Lung (tissue), 12 donors: ENCODE results near the gene PCDH19. TPM values are rescaled to one million over a fixed set of nuclear protein-coding genes. Genes with fewer than 3 reads are reported as not detected.

Source experiments
- ATAC-seq: fragments of 200-7000 bp; cut with Tn5 transposase; one replicate; pipeline ENCODE4 v1.9.1; 2020; ENCODE audit warnings: moderate number of reproducible peaks; ENCODE audit not compliant: insufficient read depth, low FRiP score
- DNase-seq, 3 donors: peaks; one replicate each; pipeline ENCODE4 v3.0.0-alpha.2; 2013 to 2017
- H3K27ac ChIP-seq, 2 donors: one replicate each; pipeline ENCODE4 v1.5.1; 2013; ENCODE audit warnings: mild to moderate bottlenecking in 2 of 2, moderate library complexity in 2 of 2, control low read depth in 1 of 2, inconsistent platforms in 1 of 2, low read depth in 1 of 2, low read length in 1 of 2
- H3K27me3 ChIP-seq, 3 donors: one replicate each; pipeline ENCODE4 v1.5.1; 2013; ENCODE audit warnings: low read length in 2 of 3; ENCODE audit not compliant: control insufficient read depth in 3 of 3, insufficient read depth in 3 of 3
- H3K36me3 ChIP-seq, 4 donors: one replicate each; pipeline ENCODE4 v1.5.1; 2013; ENCODE audit warnings: low read length in 4 of 4, mild to moderate bottlenecking in 1 of 4, moderate library complexity in 1 of 4; ENCODE audit not compliant: control insufficient read depth in 4 of 4, insufficient read depth in 4 of 4
- H3K4me1 ChIP-seq, 5 donors: one replicate each; pipeline ENCODE4 v1.5.1; 2013; ENCODE audit warnings: low read length in 5 of 5, mild to moderate bottlenecking in 2 of 5, moderate library complexity in 1 of 5; ENCODE audit not compliant: control insufficient read depth in 5 of 5, insufficient read depth in 5 of 5
- H3K4me3 ChIP-seq: one replicate; pipeline ENCODE4 v1.5.1; 2013; ENCODE audit warnings: mild to moderate bottlenecking, control low read depth, moderate library complexity
- H3K9ac ChIP-seq, 2 donors: one replicate each; pipeline ENCODE4 v1.5.1; 2013; ENCODE audit warnings: low read length in 2 of 2, control low read depth in 1 of 2; ENCODE audit not compliant: insufficient read depth in 1 of 2
- H3K9me3 ChIP-seq, 4 donors: one replicate each; pipeline ENCODE4 v1.5.1; 2013; ENCODE audit warnings: low read length in 3 of 4, mild to moderate bottlenecking in 1 of 4, moderate library complexity in 1 of 4; ENCODE audit not compliant: control insufficient read depth in 4 of 4, insufficient read depth in 3 of 4
- WGBS, 2 donors: extraction: QIAGEN DNeasy Blood & Tissue Kit; methylation state at CpG; one replicate each; pipeline ENCODE4 v1.1.7; 2013; 5-methylcytosine and 5-hydroxymethylcytosine counted together
- polyA plus RNA-seq, 2 donors: library from polyadenylated mRNA; stranded (reverse); fragments of 200-250 nt; gene quantifications; one replicate each; pipeline ENCODE4 v1.2.1, GENCODE V29; 2013
- total RNA-seq, 2 donors: library from RNA; depleted of rRNA in 1 of 2; stranded (reverse); fragments of >200 nt in 1 of 2; gene quantifications; one replicate each; pipeline ENCODE4 v1.2.1, GENCODE V29; 2014 to 2021
- TF ChIP-seq, protein P1 (sequence below): IDR thresholded peaks from 2 replicates; pipeline ENCODE4 v1.5.1; 2012; ENCODE audit warnings: mild to moderate bottlenecking; ENCODE audit errors: control extremely low read depth, extremely low read depth
- donor health status: control.
- donor health status: control.
- donor health status: Bipolar disorder and iron deficiency.
- donor health status: healthy.
- donor health status: DM: yes; HTN: yes; CAD: no.

PCDH19 gene
- total and polyA plus RNA-seq, 4 donors, result 0.01 to 0.97 (median 0.19) TPM

DNA sequence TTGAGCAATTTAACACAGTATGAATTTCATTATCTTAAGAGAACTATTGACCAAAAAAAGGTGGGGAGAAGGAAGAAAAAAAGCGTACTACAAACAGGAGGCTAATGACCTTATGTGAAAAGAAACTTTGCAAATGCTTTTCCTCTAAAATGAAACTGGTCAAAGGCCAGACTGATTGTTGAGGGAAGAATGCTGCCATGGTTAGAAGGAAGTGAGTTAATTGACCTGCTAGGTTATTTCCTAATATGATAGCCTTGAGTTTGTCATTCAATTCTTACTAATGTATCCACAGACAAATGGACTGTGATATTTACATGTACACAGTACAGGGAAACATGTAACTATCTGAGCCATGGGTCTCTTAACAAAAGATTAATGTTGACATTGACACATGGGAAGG, 132.8 kb downstream of the PCDH19 start:
- Histone ChIP-seq H3K27ac (no peak overlapping the region), H3K36me3 (no peaks in the 10 kb centered on the region), H3K4me1 (no peaks in the 10 kb centered on the region), H3K9ac (no peak overlapping the region), H3K27me3 (peaks cover 0 to 5% (median 2%) of the 10 kb centered on the region in 3 donors), H3K9me3 (no peaks in the 10 kb centered on the region), H3K4me3 (no peak overlapping the region)
- DNase-seq (peak in 1 of 3 donors; percentile 5), ATAC-seq (no peak)
- 77 to 87% methylated on average over 1 of the region's 1 CpG for WGBS, 2 donors
- TF ChIP-seq, protein P1, sequence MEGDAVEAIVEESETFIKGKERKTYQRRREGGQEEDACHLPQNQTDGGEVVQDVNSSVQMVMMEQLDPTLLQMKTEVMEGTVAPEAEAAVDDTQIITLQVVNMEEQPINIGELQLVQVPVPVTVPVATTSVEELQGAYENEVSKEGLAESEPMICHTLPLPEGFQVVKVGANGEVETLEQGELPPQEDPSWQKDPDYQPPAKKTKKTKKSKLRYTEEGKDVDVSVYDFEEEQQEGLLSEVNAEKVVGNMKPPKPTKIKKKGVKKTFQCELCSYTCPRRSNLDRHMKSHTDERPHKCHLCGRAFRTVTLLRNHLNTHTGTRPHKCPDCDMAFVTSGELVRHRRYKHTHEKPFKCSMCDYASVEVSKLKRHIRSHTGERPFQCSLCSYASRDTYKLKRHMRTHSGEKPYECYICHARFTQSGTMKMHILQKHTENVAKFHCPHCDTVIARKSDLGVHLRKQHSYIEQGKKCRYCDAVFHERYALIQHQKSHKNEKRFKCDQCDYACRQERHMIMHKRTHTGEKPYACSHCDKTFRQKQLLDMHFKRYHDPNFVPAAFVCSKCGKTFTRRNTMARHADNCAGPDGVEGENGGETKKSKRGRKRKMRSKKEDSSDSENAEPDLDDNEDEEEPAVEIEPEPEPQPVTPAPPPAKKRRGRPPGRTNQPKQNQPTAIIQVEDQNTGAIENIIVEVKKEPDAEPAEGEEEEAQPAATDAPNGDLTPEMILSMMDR, result no peak

DNA sequence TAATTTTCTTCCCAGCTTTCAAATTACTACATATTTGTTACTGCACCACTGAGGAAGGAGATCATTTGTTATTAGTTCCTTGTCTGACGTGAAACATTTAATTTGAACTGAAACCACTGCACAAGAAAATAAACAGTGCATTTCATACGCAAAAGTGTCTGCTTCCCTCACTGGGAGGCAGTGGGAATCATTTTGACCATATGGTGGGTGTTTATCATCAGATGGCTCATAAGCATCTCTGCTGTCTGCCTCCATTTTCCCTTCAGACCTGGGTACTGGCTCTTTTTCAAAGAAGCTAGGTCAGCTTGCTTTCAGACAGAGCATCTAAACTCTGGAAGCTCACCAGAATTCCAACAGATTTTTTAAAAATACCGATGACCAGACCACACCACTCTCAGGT, 135.2 kb downstream of the PCDH19 start:
- H3K27ac ChIP-seq, result no peak overlapping the region
- 49 to 69% methylated on average over 3 of the region's 3 CpGs for WGBS, 2 donors
- H3K4me1 ChIP-seq, result no peaks in the 10 kb centered on the region
- H3K4me3 ChIP-seq, result no peak overlapping the region
- no peaks in the 10 kb centered on the region for H3K9me3 ChIP-seq
- H3K27me3 ChIP-seq, result peaks cover 0 to 5% (median 2%) of the 10 kb centered on the region in 3 donors
- TF ChIP-seq, protein P1, result no peak
- H3K9ac ChIP-seq, result no peak overlapping the region
- ATAC-seq, result no peak
- no peak for DNase-seq
- no peaks in the 10 kb centered on the region for H3K36me3 ChIP-seq

DNA sequence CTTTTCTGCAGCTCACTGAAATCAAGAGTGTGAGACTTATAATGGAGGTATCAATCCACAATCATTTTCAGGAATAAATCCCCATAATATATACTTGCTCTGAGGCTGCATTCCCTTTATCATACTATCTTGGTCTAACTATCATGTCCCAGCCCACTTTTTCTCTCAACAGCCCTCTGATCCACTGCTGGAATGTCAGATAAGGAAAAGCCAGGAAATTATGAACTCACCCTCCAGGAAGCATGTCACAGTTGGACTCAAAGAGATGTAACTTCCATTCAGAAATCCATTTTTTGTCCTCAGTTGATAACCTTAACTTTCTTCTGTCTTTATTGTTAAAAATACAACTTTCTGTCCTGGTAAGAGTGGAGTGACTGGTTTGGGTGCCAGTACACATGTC, 144.9 kb downstream of the PCDH19 start:
- TF ChIP-seq, protein P1, result no peak
- ATAC-seq, result no peak

DNA sequence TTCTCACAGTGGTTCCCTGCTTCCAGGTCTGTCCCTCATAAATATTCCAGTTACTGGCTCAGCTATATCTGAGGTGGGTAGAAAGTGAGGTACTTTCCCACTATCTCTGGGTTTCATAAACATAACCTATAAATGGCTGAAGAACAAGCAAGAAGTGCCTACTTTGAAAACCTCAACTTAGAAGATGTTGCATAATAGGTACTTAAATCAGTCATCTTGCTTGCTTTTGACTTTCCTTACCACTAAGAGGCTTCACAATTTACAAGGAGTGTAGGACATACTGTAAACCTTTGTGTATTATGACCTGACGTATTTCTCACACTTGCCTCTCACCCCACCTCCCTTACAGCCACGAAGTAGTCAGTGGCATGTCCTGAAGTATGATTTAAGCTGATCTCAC, 145.9 kb downstream of the PCDH19 start:
- Histone ChIP-seq H3K4me3 (no peak overlapping the region), H3K36me3 (no peaks in the 10 kb centered on the region), H3K27me3 (peaks cover 0 to 8% (median 0%) of the 10 kb centered on the region in 3 donors), H3K9ac (no peak overlapping the region), H3K4me1 (no peaks in the 10 kb centered on the region), H3K9me3 (no peaks in the 10 kb centered on the region), H3K27ac (no peak overlapping the region)
- TF ChIP-seq, protein P1, result no peak
- 26 to 30% methylated on average over 2 of the region's 2 CpGs for WGBS, 2 donors
- no peak for DNase-seq
- no peak for ATAC-seq

More for the DNA sequence above, 144.9 kb downstream of the PCDH19 start:
- Histone ChIP-seq H3K27me3 (peaks cover 0 to 8% (median 0%) of the 10 kb centered on the region in 3 donors), H3K4me1 (no peaks in the 10 kb centered on the region), H3K4me3 (no peak overlapping the region), H3K27ac (no peak overlapping the region), H3K36me3 (no peaks in the 10 kb centered on the region), H3K9ac (no peak overlapping the region), H3K9me3 (no peaks in the 10 kb centered on the region)
- DNase-seq, result no peak
